Skeletal muscle satellite cell (primary cell): Measurements from ENCODE around the gene POLE2.
A peak's percentile ranks its signal among the peaks of the same experiment; 100 is the strongest.
"Not testable (repeated sequence)": the region's sequence is repeated elsewhere in the genome, so short reads cannot be mapped to it uniquely, and the experiment has no call there.

Experiments
- H3K27me3 ChIP-seq: 2 replicates; pipeline ENCODE4 v1.7.0; 2013; ENCODE audit warnings: low read length; ENCODE audit not compliant: control insufficient read depth, insufficient read depth
- H3K36me3 ChIP-seq: 2 replicates; pipeline ENCODE4 v1.7.0; 2013; ENCODE audit warnings: mild to moderate bottlenecking, control low read depth, low read length; ENCODE audit not compliant: insufficient read depth
- H3K4me1 ChIP-seq: 2 replicates; pipeline ENCODE4 v1.7.0; 2013; ENCODE audit warnings: low read length; ENCODE audit not compliant: control insufficient read depth, insufficient read depth
- H3K4me2 ChIP-seq: 2 replicates; pipeline ENCODE4 v1.7.0; 2013; ENCODE audit warnings: mild to moderate bottlenecking, low read length
- H3K4me3 ChIP-seq: 2 replicates; pipeline ENCODE4 v1.7.0; 2013; ENCODE audit warnings: low read length
- H3K9ac ChIP-seq: 2 replicates; pipeline ENCODE4 v1.7.0; 2013; ENCODE audit warnings: mild to moderate bottlenecking, low read depth, low read length, moderate library complexity
- H3K9me3 ChIP-seq: replicated peaks from 2 replicates; pipeline ENCODE4 v1.7.0; 2013; ENCODE audit warnings: mild to moderate bottlenecking, control low read depth, low read length

Gene POLE2

GRCh38 chr14:49693735-49694124 lies 5.7 kb upstream of the POLE2 start:
- Histone ChIP-seq H3K4me3 (peak overlapping the region; percentile 86), H3K4me2 (peak overlapping the region; percentile 81), H3K9ac (peak overlapping the region; percentile 81)
- not testable (repeated sequence) for H3K9me3 ChIP-seq, H3K4me1 ChIP-seq, H3K27me3 ChIP-seq, H3K36me3 ChIP-seq

DNA sequence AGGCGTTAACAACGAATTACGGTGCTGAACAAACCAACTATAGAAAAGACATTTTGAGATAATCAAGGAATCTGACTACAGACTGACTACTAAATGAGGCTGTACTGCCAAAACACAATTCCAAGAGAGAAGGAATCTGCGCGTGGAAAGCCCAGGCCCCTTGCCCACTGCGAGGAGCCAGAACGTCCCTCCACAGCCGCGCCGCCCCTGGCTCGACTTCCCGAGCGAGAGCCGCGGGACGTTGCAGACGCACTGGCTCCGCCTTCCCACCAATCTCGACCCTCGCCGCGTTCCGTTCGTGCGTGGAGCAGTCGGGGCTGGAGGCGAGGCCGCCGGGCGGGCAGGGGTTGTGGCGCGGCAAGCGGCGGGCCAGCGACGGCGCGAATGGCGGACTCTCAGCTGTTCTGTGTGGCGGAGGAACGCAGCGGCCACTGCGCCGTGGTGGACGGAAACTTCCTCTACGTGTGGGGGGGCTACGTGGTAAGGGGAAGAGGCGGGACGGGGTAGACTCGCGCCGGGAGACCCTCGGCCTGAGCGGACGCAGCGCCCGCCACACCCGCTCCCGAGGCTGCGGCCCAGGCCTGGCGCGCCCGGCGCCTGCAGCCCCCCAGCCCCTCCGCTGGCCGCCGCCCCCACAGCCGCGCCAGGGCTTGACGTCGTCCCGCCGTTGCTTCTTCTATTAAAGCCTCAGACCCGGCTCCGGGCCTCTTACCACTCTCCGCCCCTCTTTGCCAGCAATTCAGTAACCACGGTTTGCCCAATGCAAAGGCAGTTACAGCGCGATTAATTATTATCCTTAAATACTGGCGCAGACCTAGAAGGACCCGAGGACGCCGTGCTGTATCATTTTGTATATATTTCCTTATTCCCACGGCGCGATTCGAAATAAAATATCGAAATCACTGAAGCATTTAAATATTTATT lies 5.1 kb upstream of the POLE2 start, which contains the start of gene KLHDC1:
Gene KLHDC1 (plus strand): TSS at position 310 of the 924 bp plus-strand sequence. CDS start 75 bp downstream, at position 385.
- H3K27me3 ChIP-seq = no peaks in the 10 kb centered on the region
- H3K9ac ChIP-seq = peak within 1 kb of the TSS; percentile 81
- no peaks in the 10 kb centered on the region for H3K9me3 ChIP-seq
- H3K4me1 ChIP-seq = peaks cover 13% of the 10 kb centered on the region
- H3K4me3 ChIP-seq = peak within 1 kb of the TSS; percentile 86
- peak within 1 kb of the TSS; percentile 81 for H3K4me2 ChIP-seq
- no peaks in the 10 kb centered on the region for H3K36me3 ChIP-seq

DNA sequence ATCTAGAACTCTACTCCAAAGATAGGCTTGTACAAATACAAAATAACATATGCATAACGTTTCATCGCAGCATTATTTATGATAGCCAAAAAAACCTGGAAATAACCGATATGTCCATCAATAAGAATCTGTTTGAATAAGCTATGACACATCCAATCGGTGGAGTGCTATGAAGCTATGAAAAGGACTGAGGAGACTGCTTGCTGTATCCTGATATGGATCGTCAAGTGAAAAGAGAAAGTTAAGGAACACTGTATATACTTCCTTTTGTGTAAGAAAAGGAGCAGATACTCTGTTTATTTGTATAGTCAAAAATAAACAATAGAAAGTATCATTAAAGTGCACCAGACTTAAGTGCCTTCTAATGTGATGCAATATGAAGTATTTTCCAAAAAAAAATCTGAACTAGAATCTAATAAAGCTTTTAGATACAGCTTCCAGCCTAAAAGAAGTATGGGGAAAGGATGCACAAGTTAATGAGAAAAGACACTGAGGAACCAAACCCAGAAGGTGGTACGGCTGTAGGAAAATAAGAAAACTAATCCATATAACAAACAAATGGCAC lies 4.3 kb upstream of the POLE2 start:
- Histone ChIP-seq H3K27me3 (no peaks in the 10 kb centered on the region), H3K4me1 (peaks cover 15% of the 10 kb centered on the region), H3K9ac (peak overlapping the region; percentile 81), H3K36me3 (no peaks in the 10 kb centered on the region), H3K4me3 (peak overlapping the region; percentile 86), H3K4me2 (peak overlapping the region; percentile 81), H3K9me3 (no peaks in the 10 kb centered on the region)

- Histone ChIP-seq H3K36me3 (no peaks in the 10 kb centered on the region), H3K9ac (no peak overlapping the region), H3K9me3 (no peaks in the 10 kb centered on the region), H3K4me2 (no peak overlapping the region), H3K4me3 (no peak overlapping the region), H3K4me1 (peaks cover 20% of the 10 kb centered on the region), H3K27me3 (no peaks in the 10 kb centered on the region)
Measured at GRCh38 chr14:49691031-49691430, 3.0 kb upstream of the POLE2 start.

GRCh38 chr14:49688701-49689030 lies 652 bp upstream of the POLE2 start:
- H3K4me3 ChIP-seq = no peak overlapping the region
- H3K9ac ChIP-seq = peak overlapping the region; percentile 84
- no peaks in the 10 kb centered on the region for H3K9me3 ChIP-seq
- peaks cover 16% of the 10 kb centered on the region for H3K4me1 ChIP-seq
- no peaks in the 10 kb centered on the region for H3K27me3 ChIP-seq
- H3K36me3 ChIP-seq = no peaks in the 10 kb centered on the region
- no peak overlapping the region for H3K4me2 ChIP-seq

GRCh38 chr14:49686425-49686824 lies 1.6 kb downstream of the POLE2 start:
- H3K4me2 ChIP-seq = peak overlapping the region; percentile 29
- H3K4me1 ChIP-seq = peaks cover 11% of the 10 kb centered on the region
- H3K9ac ChIP-seq = no peak overlapping the region
- no peaks in the 10 kb centered on the region for H3K36me3 ChIP-seq
- H3K9me3 ChIP-seq = no peaks in the 10 kb centered on the region
- H3K27me3 ChIP-seq = no peaks in the 10 kb centered on the region
- H3K4me3 ChIP-seq = no peak overlapping the region

DNA sequence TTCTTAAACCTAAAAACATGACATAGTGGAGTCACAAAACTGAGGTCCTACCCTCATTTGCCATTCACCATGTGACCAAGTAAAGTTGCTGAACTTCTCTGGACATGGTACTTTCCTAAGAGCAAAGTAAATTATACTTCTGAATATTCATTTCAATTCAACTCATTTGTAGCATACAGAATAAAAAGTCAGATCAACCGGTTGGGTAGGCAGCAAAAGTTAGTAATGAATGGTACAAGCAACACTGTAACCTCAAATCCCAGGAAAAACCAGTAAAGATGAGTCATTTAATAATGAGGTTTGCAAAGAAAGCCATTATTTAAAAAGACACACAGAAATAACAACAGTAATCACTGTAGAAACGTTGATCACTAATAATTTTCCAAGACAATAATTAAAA lies 8.7 kb downstream of the POLE2 start:
- Histone ChIP-seq H3K4me2 (peak overlapping the region; percentile 9), H3K4me3 (no peak overlapping the region), H3K4me1 (peaks cover 9% of the 10 kb centered on the region), H3K9me3 (no peaks in the 10 kb centered on the region), H3K9ac (no peak overlapping the region), H3K36me3 (peaks cover 4% of the 10 kb centered on the region), H3K27me3 (no peaks in the 10 kb centered on the region)

DNA sequence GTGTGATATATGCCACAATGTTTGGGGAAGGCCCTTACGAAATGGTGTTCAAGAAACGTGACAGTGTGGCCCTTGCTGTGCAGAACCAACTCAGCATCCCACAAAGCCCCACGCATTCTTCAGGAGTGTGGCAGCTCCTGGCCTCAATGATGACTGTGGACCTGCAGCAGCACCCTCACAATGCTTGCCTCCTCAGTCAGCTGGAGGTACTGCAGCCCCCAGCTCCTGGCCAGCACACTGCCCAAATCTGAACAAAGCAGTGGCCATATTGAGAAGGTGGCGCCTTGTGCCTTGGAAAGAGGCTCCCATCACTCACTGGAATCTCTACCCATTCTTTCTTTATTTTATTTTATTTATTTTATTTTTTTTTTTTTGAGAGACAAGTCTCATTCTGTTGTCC lies 10.4 kb downstream of the POLE2 start:
- Histone ChIP-seq H3K9me3 (no peaks in the 10 kb centered on the region), H3K4me1 (peaks cover 9% of the 10 kb centered on the region), H3K27me3 (no peaks in the 10 kb centered on the region), H3K9ac (no peak overlapping the region), H3K36me3 (peaks cover 4% of the 10 kb centered on the region), H3K4me3 (no peak overlapping the region), H3K4me2 (no peak overlapping the region)

DNA sequence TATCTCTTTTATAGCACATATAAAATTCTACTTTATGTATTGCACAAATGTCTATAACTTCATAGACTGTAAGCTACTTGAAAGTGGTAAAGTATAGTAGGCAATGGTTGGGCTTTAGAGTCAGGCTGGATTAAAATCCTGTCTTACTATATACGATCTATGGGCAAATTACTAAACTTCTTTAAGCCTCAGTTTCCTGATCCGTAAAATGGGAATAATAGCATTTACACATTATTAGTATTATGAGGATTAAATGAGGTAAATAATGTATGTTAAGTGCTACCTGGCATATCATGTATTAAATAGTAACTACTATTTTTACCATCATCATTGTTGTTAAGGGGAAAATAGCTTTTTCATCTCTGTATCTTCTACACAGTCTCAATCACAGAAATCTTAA lies 14.4 kb downstream of the POLE2 start:
- Histone ChIP-seq H3K36me3 (peaks cover 4% of the 10 kb centered on the region), H3K4me3 (no peak overlapping the region), H3K27me3 (no peaks in the 10 kb centered on the region), H3K9me3 (no peaks in the 10 kb centered on the region), H3K4me2 (no peak overlapping the region), H3K4me1 (no peaks in the 10 kb centered on the region), H3K9ac (no peak overlapping the region)

GRCh38 chr14:49670475-49670874 lies 17.5 kb downstream of the POLE2 start:
- Histone ChIP-seq H3K36me3 (no peaks in the 10 kb centered on the region), H3K4me3 (no peak overlapping the region), H3K9ac (no peak overlapping the region), H3K9me3 (no peaks in the 10 kb centered on the region), H3K27me3 (no peaks in the 10 kb centered on the region), H3K4me1 (no peaks in the 10 kb centered on the region), H3K4me2 (no peak overlapping the region)

GRCh38 chr14:49659526-49660455 lies 28.2 kb downstream of the POLE2 start:
- no peak overlapping the region for H3K4me2 ChIP-seq
- H3K9ac ChIP-seq = no peak overlapping the region
- H3K4me1 ChIP-seq = peaks cover 7% of the 10 kb centered on the region
- no peaks in the 10 kb centered on the region for H3K27me3 ChIP-seq
- no peak overlapping the region for H3K4me3 ChIP-seq
- no peaks in the 10 kb centered on the region for H3K36me3 ChIP-seq
- H3K9me3 ChIP-seq = no peaks in the 10 kb centered on the region
